Esophagus mucosa (tissue), 1 donor: ENCODE results near the gene ERN1. TPM values are rescaled to one million over a fixed set of nuclear protein-coding genes. Genes with fewer than 3 reads are reported as not detected.
A peak's percentile ranks its signal among the peaks of the same experiment; 100 is the strongest.
"Not testable (repeated sequence)": the region's sequence is repeated elsewhere in the genome, so short reads cannot be mapped to it uniquely, and the experiment has no call there.

Experiments used
- ATAC-seq: fragments of 200-7000 bp; cut with Tn5 transposase; one replicate; pipeline ENCODE4 v1.9.1; 2020
- total RNA-seq: library from RNA; stranded (reverse); gene quantifications from one replicate; pipeline ENCODE4 v1.2.4, GENCODE V29; 2023
- donor health status: DM: yes; HTN: yes; CAD: no.

The ERN1 gene
- total RNA-seq, result 18.5 TPM

GRCh38 chr17:64129765-64130558 lies at the start of gene ERN1:
TSS of gene ERN1 (minus strand) at chr17:64130144. CDS start at chr17:64130029, 115 bp downstream.
- ATAC-seq, result peak; percentile 98

- ATAC-seq, result not testable (repeated sequence)
Measured at GRCh38 chr17:64179024-64179423, 49.1 kb upstream of the ERN1 start.

GRCh38 chr17:64178011-64178825 lies 48.3 kb upstream of the ERN1 start:
- ATAC-seq, result no peak

DNA sequence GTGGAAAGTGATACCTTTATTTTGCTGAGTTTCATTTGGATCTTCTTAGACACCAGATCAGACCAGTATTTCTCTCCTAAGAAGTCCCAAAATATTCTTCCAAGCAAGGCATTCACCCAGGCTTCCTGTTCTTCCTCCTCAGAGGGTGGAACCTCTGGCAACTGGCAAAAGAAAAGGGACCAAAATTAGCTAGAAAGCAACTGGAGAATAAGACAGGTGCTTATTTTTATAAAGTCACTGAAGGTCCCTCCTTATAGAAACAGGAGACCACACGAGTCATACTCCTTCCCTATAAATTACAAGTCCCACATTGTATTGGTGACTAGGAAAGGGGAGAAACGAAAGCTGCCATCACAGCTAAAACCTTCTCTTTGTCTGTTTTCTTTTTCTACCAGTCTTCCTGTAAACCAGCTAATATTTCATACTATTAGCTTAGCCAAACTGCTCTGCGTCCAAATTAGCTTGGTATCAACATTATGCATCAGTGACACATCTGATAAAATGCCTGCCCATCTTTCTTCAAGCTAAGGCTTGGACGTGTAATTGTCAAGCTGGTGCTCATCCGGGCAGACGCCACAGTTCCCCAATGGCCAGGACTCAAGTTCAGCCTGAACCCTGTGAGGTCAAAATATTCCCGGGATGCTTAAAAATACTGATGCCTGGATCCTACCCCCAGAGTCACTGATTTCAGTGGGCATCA lies 47.5 kb upstream of the ERN1 start:
- ATAC-seq, result no peak

- ATAC-seq, result no peak
Measured at GRCh38 chr17:64176556-64176955, 46.6 kb upstream of the ERN1 start.

GRCh38 chr17:64174686-64175456 lies 44.9 kb upstream of the ERN1 start:
- peak; percentile 31 for ATAC-seq

DNA sequence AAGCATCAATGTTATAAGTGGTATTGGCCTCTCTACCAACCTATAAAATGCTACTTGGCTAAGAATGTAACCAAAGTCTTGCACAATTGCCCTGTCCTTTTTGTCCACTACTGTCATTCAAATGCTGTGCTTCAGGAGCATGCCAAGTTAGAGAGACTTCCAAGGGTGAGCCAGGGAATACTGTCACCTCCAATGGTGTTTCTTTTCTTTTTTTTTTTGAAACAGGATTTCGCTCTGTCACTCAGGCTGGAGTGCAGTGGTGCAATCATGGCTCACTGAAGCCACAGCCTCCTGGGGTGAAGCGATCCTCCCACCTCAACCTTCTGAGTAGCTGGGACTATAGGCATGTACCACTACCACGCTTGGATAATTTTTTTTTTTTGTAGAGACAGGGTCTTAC lies 43.7 kb upstream of the ERN1 start:
- no peak for ATAC-seq

GRCh38 chr17:64172510-64172909 lies 42.6 kb upstream of the ERN1 start:
- no peak for ATAC-seq

- peak; percentile 82 for ATAC-seq
Measured at GRCh38 chr17:64171041-64171440, 41.1 kb upstream of the ERN1 start.

GRCh38 chr17:64170286-64170685 lies 40.3 kb upstream of the ERN1 start:
- ATAC-seq, result no peak

- not testable (repeated sequence) for ATAC-seq
Measured at GRCh38 chr17:64167666-64168065, 37.7 kb upstream of the ERN1 start.

- ATAC-seq, result no peak
Measured at GRCh38 chr17:64166876-64167275, 36.9 kb upstream of the ERN1 start.

DNA sequence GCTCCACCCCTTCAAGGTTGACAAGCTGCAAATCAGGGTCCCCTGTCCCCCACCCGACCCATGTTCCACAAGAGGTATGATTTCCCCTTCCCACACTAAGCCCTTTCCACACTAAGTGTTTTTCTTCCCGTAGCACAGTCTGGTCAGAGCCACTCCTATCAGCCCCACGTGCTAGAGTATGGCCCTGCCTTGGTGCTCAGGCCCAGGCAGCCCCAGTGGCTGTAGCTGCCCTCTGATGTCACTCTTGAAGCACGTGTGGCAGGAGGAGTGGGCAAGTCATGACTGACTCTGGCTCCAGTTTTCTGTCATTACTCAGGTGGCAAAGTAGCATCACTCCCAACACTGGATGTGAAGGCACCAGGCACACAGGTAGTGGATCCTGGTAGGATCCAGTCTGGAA lies 35.4 kb upstream of the ERN1 start:
- ATAC-seq, result peak; percentile 47

DNA sequence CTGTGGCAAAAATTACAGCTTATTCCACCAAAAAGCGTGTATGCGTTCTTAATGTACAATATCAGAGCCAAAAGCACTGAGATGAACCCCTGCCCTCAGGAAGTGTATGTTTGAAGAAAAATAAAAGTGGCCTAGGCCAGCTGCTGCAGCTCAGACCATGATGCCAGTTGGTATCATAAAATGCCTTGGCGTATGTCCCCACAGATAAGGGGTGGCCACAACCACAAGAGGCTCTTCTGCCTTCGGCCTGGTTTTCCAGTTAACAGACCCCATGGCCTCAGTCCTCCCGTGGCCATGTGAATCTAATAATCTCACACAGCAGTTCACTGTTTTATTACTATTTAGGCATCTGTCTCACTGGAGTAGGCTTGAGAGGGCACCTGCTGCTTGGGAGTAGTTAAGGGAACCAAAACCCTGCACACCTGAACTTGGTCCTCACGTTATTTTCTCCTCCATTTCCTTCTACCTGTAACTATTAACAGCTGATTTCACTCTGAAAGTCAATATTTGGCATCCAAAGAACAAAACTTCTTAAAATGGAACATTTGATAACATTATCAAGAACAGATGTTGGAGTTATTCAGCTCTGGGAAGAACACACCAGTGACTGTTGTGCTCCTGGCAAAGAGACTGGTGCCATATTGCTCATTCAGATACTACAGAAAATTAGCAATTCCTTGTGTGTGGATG lies 34.8 kb upstream of the ERN1 start:
- no peak for ATAC-seq

DNA sequence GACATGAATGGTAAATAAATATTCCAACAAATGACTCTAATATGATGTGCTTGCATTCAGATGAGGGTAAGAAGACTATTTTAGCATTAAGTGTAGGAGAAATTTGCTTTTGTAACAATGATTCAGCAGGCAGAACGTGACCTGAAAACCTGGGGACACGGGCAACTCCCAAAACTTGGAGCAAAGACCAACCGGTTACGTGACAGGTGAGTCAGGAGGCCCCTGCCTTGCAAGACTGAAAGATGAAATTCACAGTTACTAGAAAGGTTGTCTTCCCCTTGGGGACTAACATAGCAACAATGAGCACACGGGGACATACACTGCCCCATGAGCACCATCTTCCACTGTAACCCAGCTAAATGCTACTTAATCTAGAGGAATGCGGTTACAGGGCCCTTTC lies 33.5 kb upstream of the ERN1 start:
- ATAC-seq, result peak; percentile 64

DNA sequence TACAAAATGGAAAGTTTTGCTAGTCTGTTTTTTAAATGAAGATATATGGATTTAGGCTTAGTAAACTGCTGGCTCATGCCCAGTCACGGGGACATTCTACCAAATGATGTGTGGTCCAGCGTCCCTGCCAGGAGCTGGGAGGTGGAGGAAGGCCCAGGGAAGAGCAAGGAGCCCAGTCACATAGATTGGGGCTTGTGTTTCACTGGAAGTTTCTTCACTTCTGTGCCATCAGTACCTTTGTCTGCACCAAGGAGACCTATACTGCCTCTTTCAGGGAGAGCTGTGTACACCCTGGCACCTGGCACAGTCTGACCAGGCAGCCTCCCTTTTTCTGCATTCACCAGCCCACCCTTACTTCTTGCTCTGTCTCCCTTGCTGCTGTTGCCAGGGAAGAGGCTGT lies 32.6 kb upstream of the ERN1 start:
- no peak for ATAC-seq

- ATAC-seq, result no peak
Measured at GRCh38 chr17:64161380-64162176, 31.6 kb upstream of the ERN1 start.

DNA sequence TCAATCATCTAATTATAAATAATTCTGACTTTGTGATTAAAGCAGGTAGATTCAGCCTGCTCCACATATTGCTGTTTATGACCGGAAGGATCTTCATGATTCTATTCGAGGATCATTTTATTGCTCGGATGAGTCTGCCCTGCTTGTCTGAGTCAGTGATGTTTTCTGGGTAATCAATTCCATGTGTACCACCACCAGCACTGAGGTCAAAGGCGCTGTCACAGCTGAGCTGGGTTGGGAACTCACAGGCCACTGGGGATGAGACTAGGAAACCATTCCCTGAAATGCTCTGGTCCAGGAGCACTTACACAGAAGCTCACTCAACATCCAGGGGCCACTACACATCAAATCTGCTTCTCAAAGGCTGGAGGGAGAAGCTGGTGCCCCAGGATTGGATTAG lies 30.4 kb upstream of the ERN1 start:
- no peak for ATAC-seq

DNA sequence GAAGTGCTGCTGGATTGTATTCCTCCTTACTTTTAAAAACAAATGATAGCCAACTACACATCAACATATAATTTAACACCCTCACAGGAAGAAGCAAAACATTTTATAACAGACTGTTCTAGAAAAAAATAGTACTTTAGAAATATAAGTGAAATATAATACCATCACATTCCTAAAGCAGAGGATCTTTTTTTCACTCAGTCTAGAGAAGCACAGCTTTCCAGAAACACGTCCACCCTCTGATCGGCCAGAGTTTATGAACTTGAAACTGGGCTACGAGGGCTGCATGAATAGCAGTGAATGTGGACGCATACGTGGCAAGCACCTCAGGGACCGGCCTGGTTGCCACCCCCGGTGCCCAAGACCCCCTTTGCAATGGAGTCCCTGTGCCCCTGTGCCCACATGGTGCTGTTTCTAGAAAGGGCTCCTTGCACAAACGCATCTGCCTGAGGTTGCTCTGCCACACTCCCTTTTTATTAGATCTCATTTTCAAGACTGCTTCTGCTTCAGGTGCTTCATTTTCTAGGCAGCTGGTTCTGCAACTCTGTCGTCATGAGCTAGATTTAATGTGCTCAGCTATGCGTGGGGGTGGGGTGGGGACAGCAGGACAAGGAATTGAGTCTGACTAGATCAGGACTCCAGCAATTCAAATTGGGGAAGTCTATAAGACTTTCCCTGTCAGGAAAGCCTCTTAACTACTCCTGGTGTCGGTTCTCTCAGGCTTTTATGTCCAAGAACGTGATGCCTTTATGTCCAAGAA lies 29.1 kb upstream of the ERN1 start:
- peak; percentile 51 for ATAC-seq

DNA sequence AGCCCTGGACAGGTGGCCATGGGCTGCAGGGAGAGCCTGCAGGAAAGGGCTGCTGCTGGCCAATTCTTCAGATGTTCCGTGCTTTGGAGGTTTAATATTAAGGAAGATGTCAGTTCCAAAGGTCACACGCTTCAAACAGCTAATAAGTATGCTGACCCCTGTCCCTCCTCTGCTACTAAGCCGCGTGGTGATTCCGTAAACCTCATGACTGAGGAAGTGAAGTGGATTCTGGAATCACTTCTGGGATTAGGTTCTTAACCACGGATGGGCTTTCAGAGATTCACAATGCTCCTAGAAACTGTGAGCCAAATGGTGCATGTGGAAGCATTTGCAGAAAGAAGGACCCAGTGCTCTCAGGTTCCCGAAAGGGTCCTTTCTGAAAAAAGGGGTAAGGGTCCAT lies 28.5 kb upstream of the ERN1 start:
- ATAC-seq, result no peak
